AG09309 (cell line): ENCODE measurements around the gene IDH2.

Source experiments
- DNase-seq: peaks from one replicate; pipeline ENCODE4 v3.0.0-alpha.2; 2010; ENCODE audit warnings: low read depth
- H3K4me3 ChIP-seq: 2 replicates; pipeline ENCODE4 v1.5.1; 2011; ENCODE audit warnings: mild to moderate bottlenecking, low read depth, low read length, moderate library complexity; ENCODE audit not compliant: control insufficient read depth
- CTCF ChIP-seq: IDR thresholded peaks from 2 replicates; pipeline ENCODE4 v1.5.1; 2011; ENCODE audit warnings: mild to moderate bottlenecking, low read depth, low read length, inconsistent platforms; ENCODE audit not compliant: insufficient read depth, control insufficient read depth; ENCODE audit errors: missing control alignments

IDH2 gene

GRCh38 chr15:90044916-90045371 is 57.3 kb downstream of the IDH2 start:
- TF ChIP-seq CTCF, result no peak
- DNase-seq, result no peak
- no peak overlapping the region for H3K4me3 ChIP-seq

DNA sequence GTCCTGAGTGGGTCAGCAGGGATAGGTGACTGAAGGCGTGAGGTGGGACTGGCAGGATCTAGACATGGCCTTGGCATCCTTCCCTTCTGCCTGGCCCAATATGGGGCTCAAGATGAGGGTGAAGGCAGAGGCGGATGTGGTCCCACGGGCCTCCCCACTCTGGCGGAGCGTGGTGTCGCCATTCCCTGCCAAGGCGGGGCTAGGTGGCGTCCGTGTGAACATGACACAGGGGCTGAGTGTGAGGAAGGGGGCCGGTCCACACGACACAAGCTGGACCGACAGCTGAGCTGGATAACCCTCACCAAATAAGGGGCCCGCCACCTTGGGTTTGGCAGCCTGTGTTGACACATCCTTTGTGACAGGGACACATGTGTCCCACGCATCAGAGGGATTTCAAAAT is 58.1 kb downstream of the IDH2 start:
- no peak overlapping the region for H3K4me3 ChIP-seq
- no peak for TF ChIP-seq CTCF
- DNase-seq, result no peak

DNA sequence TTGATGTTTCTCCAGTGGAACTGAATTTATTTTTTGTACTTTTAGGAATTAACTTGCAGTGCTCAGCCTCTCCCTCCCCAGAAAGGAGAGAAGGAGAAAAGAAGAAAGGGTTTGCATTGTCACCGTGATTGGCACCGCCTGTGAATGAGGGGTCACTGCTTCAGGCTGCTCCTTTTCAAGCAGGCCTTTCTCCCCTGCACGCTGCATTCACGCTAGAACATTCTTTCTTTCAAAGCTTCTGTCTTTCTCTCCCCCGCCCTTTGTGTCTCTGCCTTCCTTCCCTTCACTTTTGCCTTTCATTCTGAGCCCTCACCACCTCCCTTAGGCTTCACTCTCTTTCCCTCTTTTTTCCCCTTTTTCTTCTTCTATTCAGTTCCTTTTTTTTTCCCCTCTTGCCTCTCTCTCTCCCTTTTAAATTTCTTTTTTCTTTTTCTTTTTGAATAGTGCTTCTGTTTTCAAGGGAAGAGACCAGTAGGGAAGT is 58.7 kb downstream of the IDH2 start:
- DNase-seq, result no peak
- H3K4me3 ChIP-seq, result no peak overlapping the region
- no peak for TF ChIP-seq CTCF

DNA sequence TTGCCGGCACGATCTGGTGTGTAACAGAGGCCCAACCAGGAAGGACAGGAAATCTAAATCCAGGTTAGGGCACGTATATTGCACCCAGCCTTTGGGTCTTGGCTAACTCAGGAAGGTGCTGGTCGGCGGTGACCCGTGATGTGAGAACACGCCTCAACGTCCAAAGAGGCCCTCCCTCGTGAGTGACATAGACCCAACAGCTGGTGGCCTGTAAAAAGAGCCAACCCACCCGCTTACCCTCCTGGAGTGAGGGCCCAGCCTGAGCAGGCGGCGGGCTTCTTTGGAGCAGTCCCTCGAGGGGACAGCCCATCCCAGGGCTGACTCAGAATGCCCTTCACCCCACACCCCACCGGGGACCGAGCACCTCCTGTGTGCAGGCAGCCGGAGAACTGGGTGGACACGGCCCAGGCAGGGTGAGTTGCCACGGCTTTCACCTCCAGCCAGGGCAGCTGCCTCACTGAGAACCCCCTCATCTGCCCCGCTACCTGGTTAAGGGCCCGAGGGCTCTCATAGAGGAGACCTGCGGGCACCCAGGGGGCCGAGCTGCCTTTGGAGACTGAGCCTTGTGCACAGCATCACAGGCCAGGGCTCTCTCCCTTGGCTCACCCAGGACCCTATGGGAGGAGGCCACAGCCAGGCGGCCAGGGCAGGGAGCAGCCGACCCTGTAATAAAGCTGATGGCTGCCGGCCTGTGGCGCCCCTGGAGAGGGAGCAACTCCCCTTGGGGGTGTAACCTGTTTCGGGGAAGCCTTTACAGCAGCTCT is 59.3 kb downstream of the IDH2 start:
- H3K4me3 ChIP-seq, result no peak overlapping the region
- no peak for TF ChIP-seq CTCF
- DNase-seq, result no peak

GRCh38 chr15:90042356-90042755 is 59.9 kb downstream of the IDH2 start:
- no peak for TF ChIP-seq CTCF
- H3K4me3 ChIP-seq, result no peak overlapping the region
- DNase-seq, result no peak

GRCh38 chr15:90040618-90041017 is 61.6 kb downstream of the IDH2 start:
- TF ChIP-seq CTCF, result no peak
- DNase-seq, result no peak
- no peak overlapping the region for H3K4me3 ChIP-seq
